Activated T-cell treated with anti-CD3 and anti-CD28 coated beads for 1 hour (primary cell): ENCODE results near the gene FRMD4A.

Source experiments
- DNase-seq: peaks from one replicate; pipeline ENCODE4 v3.0.0-alpha.2; 2020; ENCODE audit warnings: low read depth

FRMD4A gene

DNA sequence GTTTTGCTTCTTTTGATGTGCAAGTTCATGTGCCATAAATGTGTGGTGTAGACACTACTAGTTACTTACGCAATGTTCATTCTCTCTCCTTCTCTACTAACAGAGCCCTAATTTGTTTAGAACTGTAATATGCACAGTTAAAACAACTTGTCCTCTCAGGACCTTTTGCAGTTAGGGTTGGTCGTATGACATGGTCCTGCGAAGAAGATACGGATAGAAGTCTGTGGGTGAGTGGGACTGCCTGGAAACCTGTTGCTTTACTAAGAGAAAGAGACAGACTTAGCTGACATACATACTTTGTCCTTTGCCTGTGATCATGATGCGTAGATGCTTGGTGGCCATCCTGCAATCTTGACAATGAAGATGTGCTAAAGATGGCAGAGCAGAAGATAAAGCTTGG lies 692.8 kb downstream of the FRMD4A start:
- no peak for DNase-seq

- no peak for DNase-seq
These were observed 693.3 kb downstream of the FRMD4A start for GRCh38 chr10:13637303-13637856.

GRCh38 chr10:13636776-13637175 lies 693.9 kb downstream of the FRMD4A start:
- DNase-seq = no peak

- DNase-seq = no peak
These were observed 696.5 kb downstream of the FRMD4A start for GRCh38 chr10:13634207-13634606.

GRCh38 chr10:13633689-13634088 lies 697.0 kb downstream of the FRMD4A start:
- no peak for DNase-seq

- no peak for DNase-seq
These were observed 697.8 kb downstream of the FRMD4A start for GRCh38 chr10:13632884-13633440.

DNA sequence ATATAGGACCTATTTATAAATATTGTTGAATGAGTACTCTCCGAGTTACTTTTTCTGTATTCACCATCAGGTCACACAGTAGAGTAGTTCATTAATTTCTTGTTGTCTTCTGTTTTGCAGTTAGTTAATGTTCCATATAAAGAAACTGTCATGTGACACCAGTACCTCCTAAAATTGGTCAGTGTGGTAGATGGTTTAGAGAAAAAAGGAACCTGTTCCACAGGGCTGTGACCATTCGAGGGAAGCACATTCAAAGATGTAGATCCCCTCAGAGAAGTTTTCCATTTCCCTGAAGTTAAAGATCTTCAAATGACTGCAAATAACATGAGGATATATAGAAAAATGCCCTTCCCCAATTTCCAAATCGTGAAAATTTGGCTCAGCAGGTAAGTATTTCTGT lies 698.3 kb downstream of the FRMD4A start:
- no peak for DNase-seq

GRCh38 chr10:13631594-13631993 lies 699.1 kb downstream of the FRMD4A start:
- no peak for DNase-seq

DNA sequence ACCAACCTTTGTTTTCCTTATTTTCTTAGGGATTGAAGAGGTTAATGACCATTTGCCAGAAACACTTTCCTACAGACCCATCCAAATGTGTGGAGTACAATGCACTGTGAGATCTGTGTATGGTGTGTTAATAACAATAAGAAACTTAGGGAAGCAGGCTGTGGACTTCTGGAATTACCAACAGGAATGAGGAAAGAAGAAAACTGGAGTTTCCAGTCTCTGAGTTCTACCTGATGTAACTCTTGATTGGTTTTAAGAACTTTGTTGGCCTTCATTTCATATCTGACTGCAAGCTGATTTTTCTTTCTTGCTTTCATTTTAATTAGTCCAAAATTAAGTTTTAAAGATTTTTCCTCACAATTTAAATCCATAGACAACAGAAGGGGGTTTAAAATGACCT lies 700.5 kb downstream of the FRMD4A start:
- no peak for DNase-seq

DNA sequence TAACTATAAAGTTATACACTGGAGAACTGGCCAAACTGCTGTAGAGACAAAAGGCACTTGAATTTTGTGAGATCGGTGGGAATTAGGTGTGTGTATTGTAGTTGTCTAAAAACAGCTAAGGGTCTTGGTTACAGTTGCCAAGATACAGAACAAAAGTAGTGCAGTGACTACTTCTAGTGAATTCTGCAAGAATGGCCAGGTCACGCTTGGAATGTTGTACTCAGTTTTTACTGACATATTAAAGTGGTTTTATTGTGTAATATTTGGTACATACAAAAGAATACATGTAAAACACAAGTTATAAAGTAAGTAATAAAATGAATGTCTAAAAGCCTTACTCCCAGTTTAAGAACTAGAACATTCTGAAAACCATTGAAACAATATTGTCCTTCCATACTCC lies 701.6 kb downstream of the FRMD4A start:
- DNase-seq = no peak

GRCh38 chr10:13628661-13629060 lies 702.1 kb downstream of the FRMD4A start:
- DNase-seq = no peak

DNA sequence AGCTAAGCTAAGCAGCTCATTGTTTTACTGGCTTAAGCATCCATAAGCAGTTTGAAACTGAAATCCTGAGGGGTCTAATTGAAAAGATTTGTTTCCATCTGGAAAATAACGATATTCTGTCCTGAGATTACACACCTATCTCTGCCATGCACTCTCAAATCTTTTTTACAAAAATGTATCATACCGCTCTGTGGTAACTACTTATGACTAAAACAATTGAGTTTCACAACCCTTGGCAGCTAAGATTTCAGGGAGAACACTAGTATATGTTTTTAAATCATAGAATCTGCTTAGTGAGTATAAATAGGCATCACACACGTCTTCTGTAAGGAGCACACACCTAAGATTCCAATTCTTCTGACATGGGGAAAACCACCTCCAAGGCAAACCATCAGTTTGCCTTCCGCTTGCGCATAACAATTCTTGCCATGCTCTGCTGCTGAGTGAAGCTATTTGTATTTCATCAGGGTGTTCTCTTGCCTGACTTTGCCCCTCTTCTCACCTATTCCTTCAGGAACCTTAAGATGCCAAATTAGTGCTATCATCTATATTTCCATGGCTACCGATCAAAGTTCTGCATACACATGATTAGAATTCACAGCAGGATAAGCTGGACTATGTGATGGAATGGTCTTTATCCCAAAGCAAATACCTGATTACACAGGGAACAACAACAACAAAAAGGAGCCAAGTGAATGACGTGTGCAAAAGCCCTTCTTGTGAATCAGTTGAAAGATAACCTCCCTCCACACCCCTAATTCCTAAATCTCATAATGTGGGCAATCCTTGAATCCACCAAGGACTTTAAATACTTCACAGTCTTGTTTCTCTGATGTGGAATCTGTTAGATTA lies 703.0 kb downstream of the FRMD4A start:
- no peak for DNase-seq

GRCh38 chr10:13624630-13625029 lies 706.1 kb downstream of the FRMD4A start:
- DNase-seq = no peak

GRCh38 chr10:13621931-13622330 lies 708.8 kb downstream of the FRMD4A start:
- DNase-seq = no peak

- no peak for DNase-seq
These were observed 713.6 kb downstream of the FRMD4A start for GRCh38 chr10:13617116-13617515.

DNA sequence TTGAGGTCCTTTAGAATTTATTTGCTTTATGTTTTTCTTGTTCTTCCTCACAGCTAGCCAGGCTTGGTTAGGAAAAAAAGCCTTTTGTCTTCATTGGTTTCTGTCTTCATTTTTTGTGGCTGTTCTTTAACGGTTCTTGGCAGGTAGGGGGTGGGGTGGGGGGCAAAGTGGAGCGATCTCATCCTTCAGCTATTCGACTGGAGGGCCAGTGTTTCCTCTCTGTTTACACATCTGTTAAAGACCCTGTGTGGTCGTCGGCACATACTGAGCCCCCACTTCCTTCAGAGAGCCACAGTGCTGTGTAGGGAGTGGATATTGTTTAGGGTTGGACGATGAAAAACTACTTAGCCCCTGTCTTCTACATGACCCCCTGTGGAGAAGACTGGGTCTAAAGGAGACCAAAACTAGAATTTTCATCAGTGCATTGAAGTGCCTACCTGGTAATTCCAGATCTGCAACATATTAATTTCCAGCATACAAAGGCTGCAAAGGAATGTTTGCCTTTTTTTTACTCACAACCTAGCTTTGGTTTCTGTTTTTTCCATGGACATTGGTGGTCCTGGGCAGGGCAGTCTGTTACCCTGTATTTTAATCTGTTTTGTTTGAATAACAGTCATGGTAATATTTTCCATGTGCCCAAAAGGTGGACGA lies 714.9 kb downstream of the FRMD4A start:
- DNase-seq = no peak

GRCh38 chr10:13614530-13615332 lies 716.0 kb downstream of the FRMD4A start:
- DNase-seq = no peak

DNA sequence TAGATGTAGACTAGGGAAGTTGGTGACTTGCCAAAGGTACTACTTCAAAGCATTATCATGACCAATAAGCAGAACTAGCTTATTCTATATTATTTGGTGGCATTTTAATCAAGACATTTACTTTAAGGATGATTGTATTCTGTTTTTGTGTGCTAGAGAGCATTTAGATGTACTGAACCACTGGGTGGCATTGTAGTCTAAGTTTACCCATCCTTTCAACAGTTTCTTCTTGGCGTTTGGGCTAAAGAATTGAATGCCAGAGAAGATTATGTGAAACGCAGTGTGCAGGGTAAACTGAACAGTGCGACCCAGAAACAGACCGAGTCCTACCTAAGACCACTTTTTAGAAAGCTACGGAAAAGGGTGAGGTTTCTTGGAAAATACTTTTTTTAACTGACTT lies 717.2 kb downstream of the FRMD4A start:
- DNase-seq = no peak

GRCh38 chr10:13612654-13613373 lies 717.9 kb downstream of the FRMD4A start:
- no peak for DNase-seq

DNA sequence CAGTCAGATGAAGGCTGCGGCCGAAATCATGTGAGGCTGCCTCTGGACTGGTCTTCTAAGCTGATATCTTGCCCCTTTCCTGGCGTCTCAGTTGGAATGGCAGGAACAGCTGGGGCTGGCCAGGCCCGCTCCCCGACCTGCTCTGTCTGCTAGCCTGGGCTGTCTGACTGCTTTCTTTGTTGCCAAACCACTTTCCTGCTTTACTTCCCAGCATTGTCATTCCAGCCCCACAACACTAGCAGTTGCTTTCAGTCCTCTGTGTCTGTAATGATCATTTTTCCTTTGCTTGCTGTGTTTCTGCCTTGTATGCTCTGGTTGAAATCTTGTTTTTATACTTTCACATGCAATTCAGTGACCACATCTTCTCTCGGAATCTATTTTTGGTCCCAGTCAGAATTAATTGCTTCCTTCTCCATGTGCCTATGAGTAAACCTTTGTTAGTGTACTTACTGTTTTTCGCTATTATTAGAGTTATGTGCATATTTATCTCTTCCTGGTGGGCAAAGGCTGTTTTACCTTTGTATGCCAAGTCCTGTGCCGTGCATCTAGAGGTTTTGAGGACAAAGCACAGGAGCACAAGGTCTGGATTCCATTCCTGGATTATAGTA lies 722.4 kb downstream of the FRMD4A start:
- no peak for DNase-seq
